Measurements from ENCODE around the gene TGFB1I1. TPM values are rescaled to one million over a fixed set of nuclear protein-coding genes. Genes with fewer than 3 reads are reported as not detected.

The TGFB1I1 gene
- 0.07 TPM for polyA plus RNA-seq (2013, experiment 1 of 2)
- 0.21 TPM for polyA plus RNA-seq (2013, experiment 2 of 2)

DNA sequence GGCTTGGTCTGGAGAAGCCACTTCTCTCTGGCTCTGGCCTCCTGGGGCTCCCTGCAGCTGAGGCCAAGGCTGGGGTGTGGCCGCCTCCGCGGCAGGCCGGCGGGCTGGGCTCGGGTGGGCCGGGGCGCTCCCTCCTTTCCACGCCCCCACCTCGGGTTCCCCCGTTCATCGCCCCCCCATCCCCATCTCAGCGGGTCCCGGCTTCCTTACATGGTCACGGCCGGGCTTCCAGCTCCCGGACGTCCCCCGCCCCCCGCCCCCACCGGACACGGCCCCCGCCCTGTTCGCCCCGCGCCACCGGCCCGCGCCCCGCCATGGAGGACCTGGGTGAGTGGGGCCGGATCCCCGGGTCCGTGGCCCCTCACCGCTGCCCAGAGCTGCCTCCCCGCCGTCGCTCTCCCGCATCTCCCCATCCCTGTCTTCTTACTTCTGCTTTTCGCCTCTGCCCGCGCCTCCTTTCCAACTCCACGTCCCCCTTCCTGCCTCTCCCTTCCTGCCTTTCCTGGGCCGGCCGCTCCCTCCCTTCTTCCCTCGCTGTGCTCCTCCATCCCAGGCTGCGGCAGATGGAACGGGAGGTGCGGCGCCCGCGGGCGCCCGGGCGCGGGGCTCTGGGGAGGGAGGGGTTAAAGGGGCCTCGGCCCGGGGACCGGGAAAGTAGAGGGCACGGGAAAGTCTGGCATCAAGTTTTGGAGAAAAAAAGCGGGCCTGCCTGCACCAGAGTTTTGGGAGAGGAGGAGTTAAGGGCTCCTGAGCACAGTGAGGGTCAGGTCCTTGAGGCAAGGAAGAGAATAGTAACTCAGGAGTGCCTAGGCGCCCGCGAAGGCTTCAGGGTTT lies at the start of gene TGFB1I1:
TSS of gene TGFB1I1 (plus strand) at position 278 of the 834 bp plus-strand sequence. CDS start at position 315, 37 bp downstream.
- Histone ChIP-seq H2AK5ac (ENCODE audit: low read depth, low read length) (no peak within 1 kb of the TSS), H3K4me2 (ENCODE audit: insufficient read depth, low read length, poor library complexity, severe bottlenecking) (peak within 1 kb of the TSS; percentile 66), H2BK15ac (ENCODE audit: low read length) (peak within 1 kb of the TSS; percentile 58), H4K8ac (ENCODE audit: low read depth, low read length) (no peak within 1 kb of the TSS), H3K27me3 (ENCODE audit: control insufficient read depth in 3 of 3, insufficient read depth in 3 of 3, low read depth in 1 of 3, low read length in 3 of 3) (peaks cover 0 to 60% (median 30%) of the 10 kb centered on the region in 3 experiments), H2BK120ac (ENCODE audit: low read depth, low read length) (no peak within 1 kb of the TSS), H2BK12ac (ENCODE audit: low read length) (peak within 1 kb of the TSS; percentile 41), H3K4me3 (ENCODE audit: low read length in 2 of 2) (peak within 1 kb of the TSS; percentile 61 to 76), H4K91ac (ENCODE audit: low read depth, low read length, poor library complexity) (no peak within 1 kb of the TSS), H3K18ac (ENCODE audit: low read length) (peak within 1 kb of the TSS; percentile 80), H3K79me1 (ENCODE audit: low read depth, low read length) (peaks cover under 1% of the 10 kb centered on the region), H3K4me1 (ENCODE audit: control insufficient read depth in 2 of 2, insufficient read depth in 1 of 2, low read depth in 1 of 2, low read length in 2 of 2) (peaks cover 5 to 6% of the 10 kb centered on the region in 2 donors), H3K4ac (ENCODE audit: low read length) (no peak within 1 kb of the TSS), H3K9me3 (replicated peaks in 1 of 2; ENCODE audit: control insufficient read depth in 2 of 2, insufficient read depth in 1 of 2, low read depth in 1 of 2, low read length in 2 of 2) (peaks cover 0 to 5% of the 10 kb centered on the region in 2 donors), H2AFZ (ENCODE audit: low read length) (peak within 1 kb of the TSS; percentile 91), H3K9ac (ENCODE audit: low read depth, low read length, poor library complexity) (peak within 1 kb of the TSS; percentile 44), H3K27ac (replicated peaks; ENCODE audit: low read length) (no peak within 1 kb of the TSS), H3K23ac (ENCODE audit: low read depth, low read length, poor library complexity) (peak within 1 kb of the TSS; percentile 89), H2BK5ac (ENCODE audit: low read length) (no peak within 1 kb of the TSS), H3K36me3 (replicated peaks in 1 of 2; ENCODE audit: control insufficient read depth in 2 of 2, insufficient read depth in 2 of 2, low read length in 2 of 2) (peaks cover 0 to 33% of the 10 kb centered on the region in 2 donors), H3K14ac (ENCODE audit: low read length) (peak within 1 kb of the TSS; percentile 38)
- DNase-seq (ENCODE audit: low spot score) = no peak
- WGBS, 2 donors (ENCODE audit: extremely low coverage in 2 of 2, insufficient read length in 2 of 2, insufficient replicate concordance in 1 of 2) = no CpG with 5 or more reads among the region's 63 CpGs

DNA sequence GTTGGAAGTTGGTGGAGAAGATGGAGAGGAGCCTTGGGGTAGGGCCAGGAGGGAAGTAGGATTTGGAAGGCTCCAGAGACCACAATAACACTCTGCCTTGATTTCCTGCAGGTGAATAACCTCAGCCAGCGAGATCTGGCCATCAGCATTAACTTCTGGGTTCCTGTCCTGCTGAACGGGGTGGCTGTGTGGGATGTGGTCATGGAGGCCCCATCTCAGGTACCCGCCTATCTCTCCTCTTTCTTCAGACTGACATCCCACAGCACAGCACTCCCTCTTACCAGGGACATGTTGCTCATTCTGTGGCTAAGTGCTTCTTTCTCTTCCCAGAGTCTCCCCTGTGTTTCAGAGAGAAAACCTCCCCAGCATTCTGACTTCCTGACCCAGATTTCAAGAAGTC lies 48.7 kb upstream of the TGFB1I1 start:
- no peak overlapping the region for H2BK5ac ChIP-seq (ENCODE audit: low read length)
- no peak overlapping the region for H3K4me2 ChIP-seq (ENCODE audit: insufficient read depth, low read length, poor library complexity, severe bottlenecking)
- H3K18ac ChIP-seq (ENCODE audit: low read length) = peak overlapping the region; percentile 13
- WGBS, 2 donors (ENCODE audit: extremely low coverage in 2 of 2, insufficient read length in 2 of 2, insufficient replicate concordance in 1 of 2) = no CpG with 5 or more reads among the region's 3 CpGs
- H3K9me3 ChIP-seq (replicated peaks in 1 of 2; ENCODE audit: control insufficient read depth in 2 of 2, insufficient read depth in 1 of 2, low read depth in 1 of 2, low read length in 2 of 2) = peaks cover 3 to 6% of the 10 kb centered on the region in 2 donors
- H3K36me3 ChIP-seq (replicated peaks in 1 of 2; ENCODE audit: control insufficient read depth in 2 of 2, insufficient read depth in 2 of 2, low read length in 2 of 2) = no peaks in the 10 kb centered on the region
- DNase-seq (ENCODE audit: low spot score) = no peak
- no peak overlapping the region for H4K8ac ChIP-seq (ENCODE audit: low read depth, low read length)
- peaks cover 0 to 10% (median 8%) of the 10 kb centered on the region in 3 experiments for H3K27me3 ChIP-seq (ENCODE audit: control insufficient read depth in 3 of 3, insufficient read depth in 3 of 3, low read depth in 1 of 3, low read length in 3 of 3)
- H2AK5ac ChIP-seq (ENCODE audit: low read depth, low read length) = no peak overlapping the region
- H2BK12ac ChIP-seq (ENCODE audit: low read length) = no peak overlapping the region
- no peak overlapping the region for H3K27ac ChIP-seq (replicated peaks; ENCODE audit: low read length)
- H3K4me1 ChIP-seq (ENCODE audit: control insufficient read depth in 2 of 2, insufficient read depth in 1 of 2, low read depth in 1 of 2, low read length in 2 of 2) = no peaks in the 10 kb centered on the region
- H3K79me1 ChIP-seq (ENCODE audit: low read depth, low read length) = no peaks in the 10 kb centered on the region
- no peak overlapping the region for H3K9ac ChIP-seq (ENCODE audit: low read depth, low read length, poor library complexity)
- no peak overlapping the region for H2BK120ac ChIP-seq (ENCODE audit: low read depth, low read length)
- H2BK15ac ChIP-seq (ENCODE audit: low read length) = no peak overlapping the region
- H3K23ac ChIP-seq (ENCODE audit: low read depth, low read length, poor library complexity) = no peak overlapping the region
- no peak overlapping the region for H3K4ac ChIP-seq (ENCODE audit: low read length)
- H4K91ac ChIP-seq (ENCODE audit: low read depth, low read length, poor library complexity) = no peak overlapping the region
- no peak overlapping the region for H3K4me3 ChIP-seq (ENCODE audit: low read length in 2 of 2)
- H2AFZ ChIP-seq (ENCODE audit: low read length) = no peak overlapping the region
- no peak overlapping the region for H3K14ac ChIP-seq (ENCODE audit: low read length)

DNA sequence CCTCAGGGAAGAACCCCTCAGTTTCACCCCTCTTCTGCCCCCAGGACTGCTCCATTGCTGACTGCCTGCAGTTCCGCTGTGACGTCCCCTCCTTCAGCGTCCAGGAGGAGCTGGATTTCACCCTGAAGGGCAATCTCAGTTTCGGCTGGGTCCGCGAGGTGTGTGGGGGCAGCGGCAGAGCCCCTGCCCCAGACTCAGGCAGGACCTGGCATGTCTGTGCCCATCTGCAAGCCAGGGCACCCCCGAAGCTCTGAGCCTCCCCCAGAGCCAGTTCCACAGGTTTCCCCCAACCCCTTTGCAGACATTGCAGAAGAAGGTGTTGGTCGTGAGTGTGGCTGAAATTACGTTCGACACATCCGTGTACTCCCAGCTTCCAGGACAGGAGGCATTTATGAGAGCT lies 48.2 kb upstream of the TGFB1I1 start:
- no CpG with 5 or more reads among the region's 12 CpGs for WGBS, 2 donors (ENCODE audit: extremely low coverage in 2 of 2, insufficient read length in 2 of 2, insufficient replicate concordance in 1 of 2)
- Histone ChIP-seq H3K79me1 (ENCODE audit: low read depth, low read length) (no peaks in the 10 kb centered on the region), H3K27me3 (ENCODE audit: control insufficient read depth in 3 of 3, insufficient read depth in 3 of 3, low read depth in 1 of 3, low read length in 3 of 3) (peaks cover 0 to 14% (median 12%) of the 10 kb centered on the region in 3 experiments), H3K27ac (replicated peaks; ENCODE audit: low read length) (no peak overlapping the region), H3K4me2 (ENCODE audit: insufficient read depth, low read length, poor library complexity, severe bottlenecking) (no peak overlapping the region), H3K4me3 (ENCODE audit: low read length in 2 of 2) (no peak overlapping the region), H4K8ac (ENCODE audit: low read depth, low read length) (no peak overlapping the region), H3K9ac (ENCODE audit: low read depth, low read length, poor library complexity) (no peak overlapping the region), H2BK12ac (ENCODE audit: low read length) (no peak overlapping the region), H2BK5ac (ENCODE audit: low read length) (no peak overlapping the region), H3K9me3 (replicated peaks in 1 of 2; ENCODE audit: control insufficient read depth in 2 of 2, insufficient read depth in 1 of 2, low read depth in 1 of 2, low read length in 2 of 2) (peaks cover 3 to 6% of the 10 kb centered on the region in 2 donors), H3K4me1 (ENCODE audit: control insufficient read depth in 2 of 2, insufficient read depth in 1 of 2, low read depth in 1 of 2, low read length in 2 of 2) (no peaks in the 10 kb centered on the region), H4K91ac (ENCODE audit: low read depth, low read length, poor library complexity) (no peak overlapping the region), H3K36me3 (replicated peaks in 1 of 2; ENCODE audit: control insufficient read depth in 2 of 2, insufficient read depth in 2 of 2, low read length in 2 of 2) (no peaks in the 10 kb centered on the region), H2AK5ac (ENCODE audit: low read depth, low read length) (no peak overlapping the region), H3K18ac (ENCODE audit: low read length) (no peak overlapping the region), H3K23ac (ENCODE audit: low read depth, low read length, poor library complexity) (no peak overlapping the region), H2AFZ (ENCODE audit: low read length) (no peak overlapping the region), H2BK15ac (ENCODE audit: low read length) (no peak overlapping the region), H3K14ac (ENCODE audit: low read length) (no peak overlapping the region), H3K4ac (ENCODE audit: low read length) (no peak overlapping the region), H2BK120ac (ENCODE audit: low read depth, low read length) (no peak overlapping the region)
- DNase-seq (ENCODE audit: low spot score) = no peak

Data from neuronal stem cell (in vitro differentiated cells).